Vagina (tissue), 1 donor: ENCODE results near the gene CXCR4. TPM values are rescaled to one million over a fixed set of nuclear protein-coding genes. Genes with fewer than 3 reads are reported as not detected.

Source experiments
- total RNA-seq: library from RNA; depleted of rRNA; stranded (reverse); fragments of >200 nt; gene quantifications from one replicate; pipeline ENCODE4 v1.2.3, GENCODE V29; 2016

CXCR4 gene
- total RNA-seq, 1 donor from 2014 or later, result 39.5 TPM

Other genes starting within 250 kb of the CXCR4 start
- gene MCM6, start 241.7 kb downstream of the CXCR4 start, total RNA-seq, result 9.6 TPM
- gene DARS1, start 132.5 kb downstream of the CXCR4 start, total RNA-seq, result 63.1 TPM